GM10847 (cell line): ENCODE measurements around the gene COMP.

Experiments used
- POLR2A ChIP-seq: IDR thresholded peaks from 2 replicates; pipeline ENCODE4 v1.6.1; 2011; ENCODE audit not compliant: insufficient read length; ENCODE audit errors: extremely low read depth

The COMP gene

DNA sequence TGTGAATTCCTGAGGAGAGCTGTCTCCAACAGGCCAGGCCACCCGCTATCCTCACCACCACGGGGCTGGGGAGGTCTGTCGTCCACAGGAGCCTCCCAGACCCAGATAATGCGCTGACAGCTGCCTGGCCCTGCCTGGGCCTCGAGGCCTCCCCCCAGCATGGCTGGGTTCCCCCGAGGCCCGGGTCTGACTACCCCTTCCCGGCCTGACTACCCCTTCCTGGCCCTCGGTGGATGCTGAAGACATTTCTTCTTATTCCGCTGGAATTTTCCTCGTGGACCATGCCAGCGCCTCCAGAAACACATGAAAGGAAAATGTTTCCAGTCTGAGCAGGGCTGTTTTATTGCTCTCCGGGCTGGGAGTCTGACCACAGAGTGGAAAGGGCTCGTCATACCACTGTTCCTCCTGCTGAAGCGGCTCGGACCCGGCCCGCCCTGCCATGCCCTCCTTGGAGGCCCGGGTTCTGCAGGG, 16.8 kb upstream of the COMP start:
- TF ChIP-seq POLR2A: no peak

DNA sequence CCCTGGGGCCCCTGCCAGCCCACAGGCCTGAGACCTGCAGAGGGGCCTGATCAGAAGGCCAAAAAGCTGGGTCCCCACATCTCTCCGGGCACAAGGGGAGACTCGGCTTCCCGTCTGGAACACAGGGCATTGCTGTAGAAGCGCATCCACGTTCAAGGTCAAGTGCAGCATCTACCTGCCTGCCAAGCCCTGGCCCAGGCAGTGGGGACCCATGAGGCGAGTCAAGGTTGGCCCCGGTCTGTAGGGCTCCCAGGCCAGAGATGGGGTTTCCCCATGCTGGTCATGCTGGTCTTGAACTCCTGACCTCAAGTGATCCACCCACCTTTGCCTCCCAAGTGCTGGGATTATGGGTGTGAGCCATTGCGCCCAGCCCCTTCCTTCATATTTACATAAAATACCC, 13.5 kb upstream of the COMP start:
- TF ChIP-seq POLR2A: no peak

DNA sequence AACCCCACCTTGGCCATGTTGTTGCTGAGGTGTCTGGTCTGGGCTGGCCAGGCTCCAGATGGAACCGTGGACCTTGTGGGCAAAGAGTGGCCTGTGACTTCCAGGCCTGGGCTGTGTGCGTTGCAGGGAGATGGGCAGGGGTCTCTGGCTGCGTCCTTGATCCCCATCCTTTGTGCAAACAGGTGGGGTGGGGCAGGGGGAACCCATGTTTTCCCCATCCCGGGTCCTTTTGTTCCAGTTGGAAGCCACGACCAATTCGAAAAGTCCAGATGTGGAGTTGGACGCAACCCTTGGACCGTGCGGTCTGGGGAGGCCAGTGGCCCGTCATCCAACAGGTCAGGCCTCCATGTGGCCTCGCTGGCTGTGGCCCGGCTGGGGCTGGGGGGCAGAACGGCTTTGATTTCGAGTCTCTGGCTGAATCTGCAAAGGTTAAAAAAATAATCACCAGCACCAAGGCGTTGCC, 13.1 kb upstream of the COMP start:
- TF ChIP-seq POLR2A: no peak

DNA sequence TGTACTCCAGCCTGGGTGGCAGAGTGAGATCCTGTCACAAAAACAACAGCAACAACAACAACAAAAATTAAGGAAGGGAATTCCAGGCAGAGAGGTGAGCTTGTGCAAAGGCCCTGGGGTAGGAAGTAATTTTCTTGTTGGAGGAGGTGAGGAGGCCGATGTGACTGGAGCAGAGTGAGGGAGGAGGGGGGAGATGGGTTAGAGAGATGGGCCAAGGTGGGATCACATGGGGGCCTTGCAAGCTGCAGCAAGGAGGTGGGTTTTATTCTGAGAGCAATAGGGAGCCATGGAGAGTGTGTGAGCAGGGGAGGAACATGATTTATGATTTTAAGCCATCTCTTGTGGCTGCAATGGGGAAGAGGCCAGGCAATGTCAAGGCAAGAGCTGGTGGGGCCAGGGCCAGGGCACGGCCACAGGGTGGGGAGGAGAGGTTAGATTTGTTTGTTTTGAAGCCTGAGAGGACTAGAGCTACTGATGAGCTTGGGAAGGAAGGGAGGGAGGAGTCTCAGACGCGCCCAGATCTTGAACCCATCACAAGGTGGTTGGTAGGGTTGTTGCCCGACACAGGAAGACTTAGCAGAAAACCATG, 12.5 kb upstream of the COMP start:
- TF ChIP-seq POLR2A: no peak

DNA sequence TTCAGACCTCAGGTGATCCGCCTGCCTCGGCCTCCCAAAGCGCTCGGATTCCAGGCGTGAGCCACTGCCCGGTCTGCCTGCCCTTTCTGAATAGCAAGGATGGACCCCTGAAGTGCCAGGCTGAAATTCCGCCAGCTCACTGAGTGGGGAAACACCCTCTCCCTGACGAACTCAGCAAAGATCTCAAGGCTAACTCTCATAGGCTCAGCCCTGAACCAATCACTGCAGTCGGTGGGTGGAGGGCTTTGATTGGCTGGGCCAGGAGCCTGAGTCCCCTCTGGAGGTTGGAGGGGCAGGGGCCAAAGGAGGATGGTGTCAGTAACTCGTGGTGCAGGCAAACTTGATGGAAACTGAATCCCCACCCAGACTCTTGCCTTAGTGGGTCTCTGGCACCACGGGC, 11.2 kb upstream of the COMP start:
- no peak for TF ChIP-seq POLR2A

DNA sequence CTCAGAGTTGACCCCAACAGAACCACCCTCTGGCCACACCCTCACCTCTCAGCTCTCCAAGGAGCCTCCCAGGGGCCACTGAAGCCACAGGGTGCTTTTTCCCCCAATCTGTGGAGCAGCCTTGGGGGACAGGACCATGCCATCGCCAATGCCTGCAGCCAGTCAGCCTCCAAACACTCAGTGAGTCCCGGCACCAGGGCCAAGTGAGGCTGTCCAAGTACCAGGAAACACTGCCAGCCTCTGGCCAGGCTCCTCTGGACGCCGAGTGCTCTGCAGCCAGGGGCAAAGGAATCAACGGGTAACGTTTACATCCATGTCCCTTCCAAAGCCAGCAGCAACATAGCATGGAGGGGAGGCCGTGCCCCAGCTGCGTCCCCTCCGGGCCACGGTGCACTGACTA, 9.5 kb upstream of the COMP start:
- TF ChIP-seq POLR2A: no peak

DNA sequence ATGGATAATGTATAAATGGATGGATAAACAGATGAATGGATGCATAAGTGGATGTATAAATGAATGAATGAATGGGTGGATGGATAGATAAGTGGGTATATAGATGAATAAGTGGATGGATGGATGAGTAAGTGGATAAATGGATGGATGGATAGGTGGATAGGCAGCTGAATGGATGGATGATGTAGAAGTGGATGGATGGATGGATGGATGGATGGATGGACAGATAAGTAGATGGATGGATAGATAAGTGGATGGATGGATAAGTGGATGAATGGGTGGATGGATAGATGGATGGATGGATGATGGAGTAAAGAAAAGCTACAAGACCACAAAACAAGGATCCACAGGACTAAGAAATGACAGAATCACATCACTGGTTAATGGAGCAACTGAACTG, 9.0 kb upstream of the COMP start:
- TF ChIP-seq POLR2A: no peak

DNA sequence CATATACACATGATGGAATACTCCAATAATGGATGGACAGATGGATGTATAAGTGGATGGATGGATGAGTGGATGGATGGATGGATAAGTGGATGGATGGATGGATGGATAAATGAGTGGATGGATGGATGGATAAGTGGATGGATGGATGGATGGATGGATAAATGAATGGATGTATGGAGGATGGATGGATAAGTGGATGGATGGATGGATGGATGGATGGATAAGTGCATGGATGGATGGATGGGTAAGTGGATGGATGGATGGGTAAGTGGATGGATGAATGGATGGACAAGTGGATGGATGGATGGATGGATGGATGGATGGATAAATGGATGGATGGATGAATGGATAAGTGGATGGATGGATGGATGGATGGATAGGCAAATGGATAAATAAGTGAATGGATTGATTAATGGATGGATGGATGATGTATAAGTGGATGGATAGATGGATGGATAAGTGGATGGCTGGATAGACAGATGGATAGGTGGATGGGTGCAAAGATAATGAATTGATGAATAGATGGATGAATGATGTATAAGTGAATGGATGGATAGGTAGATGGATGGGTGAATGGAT, 8.4 kb upstream of the COMP start:
- TF ChIP-seq POLR2A: no peak

DNA sequence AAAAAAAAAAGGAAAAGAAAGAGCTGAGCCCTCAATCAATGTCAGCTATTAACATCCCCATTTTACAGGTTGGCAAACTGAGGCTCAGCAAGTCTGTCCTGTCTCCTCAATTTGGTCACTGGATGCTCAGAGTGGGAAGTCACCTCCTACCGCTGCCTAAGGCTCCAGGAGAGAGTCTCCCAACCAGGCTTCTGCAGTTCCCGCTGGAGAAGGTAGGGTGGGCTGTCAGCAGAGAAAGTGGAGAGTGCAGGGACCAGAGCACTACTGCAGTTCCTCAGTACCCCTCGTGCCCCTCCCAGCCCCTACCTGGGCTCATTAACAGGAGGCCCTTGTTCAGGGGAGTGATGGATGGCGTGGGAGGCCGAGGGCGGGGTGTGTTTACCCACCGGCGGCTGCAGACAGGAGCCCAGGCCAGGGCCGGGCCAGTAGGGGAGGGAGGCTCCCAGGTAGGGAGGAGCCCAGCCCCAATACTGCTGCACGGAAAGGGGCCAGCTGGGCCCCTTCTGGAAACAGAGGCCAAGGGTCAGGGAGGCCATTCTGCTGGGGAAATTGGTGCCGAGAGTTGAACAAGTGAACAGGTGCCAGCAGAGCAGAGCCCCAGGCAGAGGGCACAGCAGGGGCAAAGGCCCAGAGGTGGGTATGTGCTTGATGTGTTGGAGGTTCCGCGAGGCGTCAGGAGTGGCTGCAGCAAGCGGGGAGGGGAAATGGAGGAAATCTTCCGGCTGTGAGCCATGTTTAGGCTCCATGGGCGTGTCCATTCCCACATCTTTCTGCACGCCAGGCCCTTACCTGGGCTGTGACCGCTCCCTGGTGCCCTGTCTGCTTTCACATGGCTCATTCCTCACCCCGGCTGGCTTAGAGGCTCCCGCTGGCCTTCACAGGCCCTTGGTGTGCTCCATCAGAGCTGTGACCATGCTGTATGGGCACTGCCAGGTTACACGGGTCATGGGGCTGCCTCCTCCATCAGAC, 7.6 kb upstream of the COMP start:
- TF ChIP-seq POLR2A: no peak

DNA sequence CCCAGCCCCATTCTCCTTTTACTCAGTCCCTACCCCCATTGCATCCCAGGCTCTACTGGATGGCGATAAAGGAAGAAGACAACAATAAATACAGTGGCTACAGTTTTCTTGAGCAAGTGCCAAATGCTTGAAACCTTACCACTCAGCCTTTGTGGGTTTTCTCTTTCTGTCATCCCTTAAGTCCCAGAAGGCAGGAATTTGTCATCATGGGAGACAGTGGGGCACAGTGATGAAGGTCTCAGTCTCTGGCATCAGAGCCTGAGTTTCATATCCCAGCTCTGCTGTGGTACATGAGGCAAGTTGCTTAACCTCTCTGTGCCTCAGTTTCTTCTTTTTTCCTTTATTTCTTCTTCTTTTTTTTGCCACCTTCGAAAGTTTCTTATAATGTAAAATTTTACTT, 5.1 kb upstream of the COMP start:
- no peak for TF ChIP-seq POLR2A

DNA sequence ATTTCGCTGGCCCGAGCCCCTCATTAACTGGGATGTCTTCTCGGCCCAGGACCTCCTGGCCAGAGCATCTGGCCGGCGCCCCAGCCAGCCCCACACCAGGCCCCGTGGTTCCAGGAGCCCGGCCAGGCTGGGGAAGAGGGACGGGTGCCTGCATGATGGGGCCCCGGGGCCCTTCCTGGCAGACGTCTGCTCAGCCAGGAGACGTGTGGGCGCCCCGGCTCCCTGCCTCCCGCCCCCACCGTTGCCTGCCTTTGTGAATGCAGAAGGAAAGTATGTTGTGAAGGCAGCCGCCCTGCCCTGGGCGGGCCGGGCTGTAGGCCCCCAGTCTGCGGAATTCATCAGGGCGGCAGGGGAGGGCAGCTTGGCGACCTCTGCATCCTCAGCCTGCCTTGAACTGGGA, 4.4 kb upstream of the COMP start:
- no peak for TF ChIP-seq POLR2A

DNA sequence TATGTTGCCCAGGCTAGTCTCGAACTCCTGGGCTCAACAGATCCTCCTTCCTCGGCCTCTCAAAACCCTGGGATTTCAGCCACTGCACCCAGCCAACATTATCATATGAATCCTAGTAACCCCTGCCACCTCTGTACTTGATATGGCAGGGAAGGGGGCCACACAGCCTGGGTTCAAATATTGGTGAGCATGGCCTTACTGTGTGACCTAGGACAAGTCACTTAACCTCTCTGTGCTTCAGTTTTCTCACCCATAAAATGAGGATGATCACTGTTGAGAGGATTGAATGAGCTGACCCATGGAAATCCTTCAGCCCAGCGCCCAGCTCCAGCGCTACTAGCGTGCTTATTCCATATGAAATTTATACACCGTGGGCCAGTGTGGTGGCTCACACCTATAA, 3.6 kb upstream of the COMP start:
- TF ChIP-seq POLR2A: no peak

DNA sequence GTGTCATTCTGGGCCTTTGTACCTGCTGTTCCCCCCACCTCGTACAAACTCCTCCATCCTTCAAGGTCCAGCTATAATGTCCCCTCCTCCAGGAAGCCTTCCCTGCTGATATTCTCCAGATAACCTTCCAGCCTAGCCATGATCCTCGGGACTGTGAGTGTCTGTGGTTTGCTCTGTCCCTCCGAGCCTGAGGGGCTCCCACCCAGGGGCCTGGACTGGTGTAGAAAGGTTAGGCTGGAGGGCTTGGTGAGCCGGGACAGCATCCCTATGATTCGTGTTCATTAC, 2.9 kb upstream of the COMP start:
- TF ChIP-seq POLR2A: no peak

DNA sequence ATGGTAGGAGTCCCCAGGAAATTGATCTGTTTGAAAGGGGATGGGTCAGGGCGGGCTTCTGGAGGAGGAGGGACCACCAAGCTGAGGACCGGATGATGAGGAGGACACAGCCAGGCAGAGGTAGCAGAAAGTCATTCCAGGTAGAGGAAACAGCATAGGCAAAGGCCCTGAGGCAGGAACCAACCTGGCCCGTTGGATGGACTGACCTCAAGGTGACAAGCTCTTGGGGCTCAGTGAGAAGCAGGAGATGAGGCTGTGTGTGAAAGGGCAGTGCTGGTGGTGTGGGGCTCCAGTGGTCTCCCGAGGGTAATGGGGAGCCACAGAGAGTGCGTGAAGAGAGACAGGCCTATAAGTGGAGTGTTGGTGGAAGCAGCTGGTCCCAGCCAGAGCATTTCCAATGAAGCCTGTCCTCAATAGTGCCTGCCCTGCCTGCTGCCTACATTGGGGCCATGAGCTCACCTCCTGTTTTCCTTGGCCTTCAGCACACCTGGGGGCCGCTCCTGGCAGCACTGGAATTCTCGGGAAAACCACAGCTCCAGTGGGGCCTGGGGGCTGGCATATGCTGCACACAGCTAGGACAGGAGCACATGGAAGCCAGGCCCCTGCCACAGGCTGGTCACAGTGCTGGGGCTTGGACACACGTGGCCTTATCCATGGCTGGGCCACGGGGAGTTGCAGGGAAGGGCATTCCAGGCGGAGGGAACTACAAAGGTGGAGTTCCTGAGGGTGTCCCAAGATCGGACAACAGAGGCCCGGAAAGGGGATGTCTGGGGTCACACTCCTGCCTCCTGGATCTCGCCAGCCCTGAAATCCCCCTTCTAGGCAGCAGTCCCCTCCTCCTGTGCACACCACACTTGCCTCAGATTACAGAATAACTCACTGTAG, 2.3 kb upstream of the COMP start:
- TF ChIP-seq POLR2A: no peak

DNA sequence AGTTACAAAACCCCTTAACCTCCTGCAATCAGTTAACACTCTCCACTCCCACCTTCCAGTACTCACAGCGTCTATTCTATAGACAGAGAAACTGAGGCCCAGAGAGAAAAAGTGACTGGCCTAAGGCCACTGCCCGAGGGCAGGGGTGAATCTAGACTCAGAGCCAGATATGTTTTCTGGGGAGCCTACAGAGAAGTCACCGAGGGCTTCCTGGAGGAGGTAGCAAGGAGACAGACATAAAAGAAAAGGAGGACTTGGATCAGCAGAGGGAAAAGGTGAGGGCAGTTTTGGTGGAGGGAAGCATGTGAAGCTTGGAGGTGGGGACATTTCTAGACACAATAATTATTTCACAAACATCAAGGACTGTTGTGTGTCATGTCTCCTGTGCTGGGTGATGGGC, 1.6 kb upstream of the COMP start:
- no peak for TF ChIP-seq POLR2A
